ENCODE data around the gene WSB1. TPM values are rescaled to one million over a fixed set of nuclear protein-coding genes. Genes with fewer than 3 reads are reported as not detected.

The WSB1 gene
- total and polyA plus RNA-seq, 3 experiments from 2014 or later, result 71.0 to 187 (median 72.5) TPM

- H3K9me3 ChIP-seq (ENCODE audit: low read length), result no peaks in the 10 kb centered on the region
- Mint-ChIP-seq H3K36me3 (no peaks in the 10 kb centered on the region), H3K9me3 (no peaks in the 10 kb centered on the region), H3K4me3 (peak overlapping the region; percentile 69 to 94 (median 86)), H3K27me3 (no peaks in the 10 kb centered on the region), H3K4me1 (peaks cover 19 to 40% (median 27%) of the 10 kb centered on the region in 3 donors), H3K27ac (peak overlapping the region; percentile 69 to 100 (median 92))
- H3K27me3 ChIP-seq (ENCODE audit: insufficient read depth, low read length, poor library complexity, severe bottlenecking), result no peaks in the 10 kb centered on the region
- peaks cover 11% of the 10 kb centered on the region for H3K4me1 ChIP-seq (ENCODE audit: insufficient read depth, low read length)
- ChIA-PET POLR2A (no interaction called here), CTCF (interaction anchor here (1.2 to 7.3 kb wide), 5 partner anchors 35 to 302 kb away, joined by 3 to 78 read pairs (median 5); partner anchors contain the start of gene WSB1)
- H3K4me3 ChIP-seq (ENCODE audit: low read length), result peak overlapping the region; percentile 80
- H3K36me3 ChIP-seq (ENCODE audit: insufficient read depth, low read length), result no peaks in the 10 kb centered on the region
- no peak for DNase-seq
- H3K27ac ChIP-seq (ENCODE audit: low read depth, low read length), result peak overlapping the region; percentile 90
Observed at GRCh38 chr17:27353033-27353460, 59.1 kb downstream of the WSB1 start.

DNA sequence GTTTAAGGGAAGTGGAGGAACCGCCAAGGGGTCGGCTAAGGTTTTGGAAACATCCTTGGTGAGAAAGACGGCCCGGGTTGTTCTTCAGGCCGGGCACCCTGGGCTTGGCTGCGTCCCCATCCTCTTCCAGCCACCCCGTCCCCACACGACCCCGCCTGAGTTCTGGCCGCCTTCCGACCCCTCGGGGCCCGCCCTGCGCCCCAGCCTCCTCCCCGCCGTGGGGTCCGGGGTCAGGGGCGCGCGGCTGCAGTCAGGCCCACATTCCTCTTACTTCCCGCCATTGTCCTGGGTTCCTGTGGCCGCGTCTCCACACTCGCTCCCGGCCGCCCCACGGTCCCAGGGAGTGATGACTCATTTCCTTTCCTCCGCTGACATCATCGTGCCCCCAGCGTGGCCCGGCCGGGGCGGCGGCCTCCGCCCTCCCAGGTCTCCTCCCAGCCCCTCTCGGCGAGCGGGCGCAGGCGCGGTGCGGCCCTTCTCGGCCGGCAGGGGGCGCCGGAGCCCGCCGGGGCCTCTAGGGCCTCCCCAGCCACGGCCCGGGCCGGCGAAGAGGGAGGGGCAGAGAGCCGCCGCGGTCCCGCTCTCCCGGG lies 59.6 kb downstream of the WSB1 start:
- ChIA-PET CTCF (interaction anchor here (0.6 to 7.3 kb wide), 11 partner anchors 12 to 249 kb away, joined by 3 to 78 read pairs (median 6); no protein-coding TSS in a partner anchor), POLR2A (interaction anchor here (1.6 kb wide), 1 partner anchor 59 kb away, joined by 6 read pairs; the partner anchor contains the start of gene WSB1)
- Histone ChIP-seq H3K27ac (ENCODE audit: low read depth, low read length) (peak overlapping the region; percentile 90), H3K9me3 (ENCODE audit: low read length) (no peaks in the 10 kb centered on the region), H3K4me1 (ENCODE audit: insufficient read depth, low read length) (peaks cover 10% of the 10 kb centered on the region), H3K4me3 (ENCODE audit: low read length) (peak overlapping the region; percentile 80), H3K27me3 (ENCODE audit: insufficient read depth, low read length, poor library complexity, severe bottlenecking) (no peaks in the 10 kb centered on the region), H3K36me3 (ENCODE audit: insufficient read depth, low read length) (no peaks in the 10 kb centered on the region)
- Mint-ChIP-seq H3K4me3 (peak overlapping the region; percentile 69 to 94 (median 86)), H3K27me3 (no peaks in the 10 kb centered on the region), H3K27ac (peak overlapping the region; percentile 69 to 100 (median 94)), H3K4me1 (peaks cover 15 to 35% (median 22%) of the 10 kb centered on the region in 3 donors), H3K9me3 (no peaks in the 10 kb centered on the region), H3K36me3 (no peaks in the 10 kb centered on the region)
- peak; percentile 80 to 92 (median 86) for DNase-seq

DNA sequence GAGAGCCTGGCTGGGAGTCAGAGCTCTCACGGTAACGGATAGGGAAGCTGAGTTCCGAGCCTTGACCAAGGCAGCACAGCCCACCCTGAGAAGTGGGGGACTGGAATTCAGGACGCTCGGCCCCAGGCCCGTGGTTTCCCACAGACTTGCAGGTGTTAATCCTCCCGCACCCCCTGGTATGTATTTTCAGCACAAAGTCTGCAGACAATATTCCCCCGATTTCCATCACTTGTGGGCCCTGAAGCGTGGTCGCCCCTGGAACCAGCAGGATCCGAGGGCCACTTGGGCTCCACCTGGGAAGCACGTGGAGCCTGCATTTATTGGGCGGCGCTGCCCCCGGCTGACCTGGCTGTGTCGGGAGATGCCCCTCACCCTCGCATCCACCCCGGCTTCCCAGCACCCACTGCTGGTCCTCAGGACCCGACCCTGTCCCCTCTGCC lies 60.2 kb downstream of the WSB1 start:
- Mint-ChIP-seq H3K36me3 (no peaks in the 10 kb centered on the region), H3K27ac (peak overlapping the region in 7 of 8 donors; percentile 74 to 100 (median 86)), H3K9me3 (no peaks in the 10 kb centered on the region), H3K4me3 (peak overlapping the region; percentile 69 to 94 (median 86)), H3K4me1 (peaks cover 13 to 33% (median 19%) of the 10 kb centered on the region in 3 donors), H3K27me3 (no peaks in the 10 kb centered on the region)
- peak in 1 of 5 donors; percentile 50 for DNase-seq
- Histone ChIP-seq H3K4me3 (ENCODE audit: low read length) (peak overlapping the region; percentile 80), H3K36me3 (ENCODE audit: insufficient read depth, low read length) (no peaks in the 10 kb centered on the region), H3K4me1 (ENCODE audit: insufficient read depth, low read length) (peaks cover 8% of the 10 kb centered on the region), H3K27ac (ENCODE audit: low read depth, low read length) (peak overlapping the region; percentile 90), H3K27me3 (ENCODE audit: insufficient read depth, low read length, poor library complexity, severe bottlenecking) (no peaks in the 10 kb centered on the region), H3K9me3 (ENCODE audit: low read length) (no peaks in the 10 kb centered on the region)
- ChIA-PET POLR2A (interaction anchor here (1.6 kb wide), 1 partner anchor 60 kb away, joined by 6 read pairs; the partner anchor contains the start of gene WSB1), CTCF (interaction anchor here (0.6 to 7.3 kb wide), 11 partner anchors 11 to 248 kb away, joined by 3 to 78 read pairs (median 6); no protein-coding TSS in a partner anchor)

- peak overlapping the region; percentile 80 for H3K4me3 ChIP-seq (ENCODE audit: low read length)
- H3K4me1 Mint-ChIP-seq, result peaks cover 13 to 33% (median 19%) of the 10 kb centered on the region in 3 donors
Observed at GRCh38 chr17:27354491-27355081, 60.7 kb downstream of the WSB1 start.

DNA sequence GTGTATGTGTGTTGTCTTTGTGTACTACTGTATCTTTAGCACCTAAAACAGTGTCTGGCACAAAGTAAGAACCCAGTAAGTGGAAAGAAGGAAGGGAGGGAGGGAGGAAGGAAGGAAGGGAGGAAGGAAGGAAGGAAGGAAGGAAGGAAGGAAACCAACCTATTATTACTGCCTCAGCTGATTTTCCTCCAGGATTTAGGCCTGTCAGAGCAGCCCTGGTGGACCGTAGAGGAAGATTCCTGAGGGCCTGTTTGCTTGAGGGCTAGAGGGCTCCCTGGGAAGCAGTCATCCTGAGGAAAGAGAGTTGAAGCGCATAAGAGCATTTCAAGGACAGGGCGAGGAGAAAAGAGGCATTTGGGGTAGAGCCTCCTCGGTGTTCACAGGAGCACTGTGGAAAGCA lies 61.5 kb downstream of the WSB1 start:
- H3K36me3 ChIP-seq (ENCODE audit: insufficient read depth, low read length), result no peaks in the 10 kb centered on the region
- H3K27ac ChIP-seq (ENCODE audit: low read depth, low read length), result no peak overlapping the region
- DNase-seq, result no peak
- no peaks in the 10 kb centered on the region for H3K9me3 Mint-ChIP-seq
- H3K27ac Mint-ChIP-seq, result peak overlapping the region in 1 of 8 donors; percentile 54
- POLR2A ChIA-PET, result interaction anchor here (1.6 kb wide), 1 partner anchor 61 kb away, joined by 6 read pairs; the partner anchor contains the start of gene WSB1
- H3K4me3 ChIP-seq (ENCODE audit: low read length), result no peak overlapping the region
- CTCF ChIA-PET, result interaction anchor here (1.8 to 7.3 kb wide), 2 partner anchors 34 to 247 kb away, joined by 5 to 78 read pairs; no protein-coding TSS in a partner anchor
- no peaks in the 10 kb centered on the region for H3K27me3 ChIP-seq (ENCODE audit: insufficient read depth, low read length, poor library complexity, severe bottlenecking)
- H3K27me3 Mint-ChIP-seq, result no peaks in the 10 kb centered on the region
- peaks cover 13 to 37% (median 24%) of the 10 kb centered on the region in 3 donors for H3K4me1 Mint-ChIP-seq
- H3K4me1 ChIP-seq (ENCODE audit: insufficient read depth, low read length), result peaks cover 8% of the 10 kb centered on the region
- H3K36me3 Mint-ChIP-seq, result no peaks in the 10 kb centered on the region
- no peaks in the 10 kb centered on the region for H3K9me3 ChIP-seq (ENCODE audit: low read length)
- H3K4me3 Mint-ChIP-seq, result no peak overlapping the region

More at GRCh38 chr17:27354491-27355081, 60.7 kb downstream of the WSB1 start:
- Mint-ChIP-seq H3K4me3 (peak overlapping the region; percentile 69 to 94 (median 86)), H3K36me3 (no peaks in the 10 kb centered on the region), H3K27me3 (no peaks in the 10 kb centered on the region), H3K9me3 (no peaks in the 10 kb centered on the region), H3K27ac (peak overlapping the region in 7 of 8 donors; percentile 71 to 100 (median 86))
- no peak overlapping the region for H3K27ac ChIP-seq (ENCODE audit: low read depth, low read length)
- no peaks in the 10 kb centered on the region for H3K9me3 ChIP-seq (ENCODE audit: low read length)
- no peak for DNase-seq
- no peaks in the 10 kb centered on the region for H3K27me3 ChIP-seq (ENCODE audit: insufficient read depth, low read length, poor library complexity, severe bottlenecking)
- CTCF ChIA-PET, result interaction anchor here (0.6 to 7.3 kb wide), 10 partner anchors 11 to 248 kb away, joined by 3 to 78 read pairs (median 6); no protein-coding TSS in a partner anchor
- peaks cover 8% of the 10 kb centered on the region for H3K4me1 ChIP-seq (ENCODE audit: insufficient read depth, low read length)
- H3K36me3 ChIP-seq (ENCODE audit: insufficient read depth, low read length), result no peaks in the 10 kb centered on the region
- POLR2A ChIA-PET, result interaction anchor here (1.6 kb wide), 1 partner anchor 60 kb away, joined by 6 read pairs; the partner anchor contains the start of gene WSB1

DNA sequence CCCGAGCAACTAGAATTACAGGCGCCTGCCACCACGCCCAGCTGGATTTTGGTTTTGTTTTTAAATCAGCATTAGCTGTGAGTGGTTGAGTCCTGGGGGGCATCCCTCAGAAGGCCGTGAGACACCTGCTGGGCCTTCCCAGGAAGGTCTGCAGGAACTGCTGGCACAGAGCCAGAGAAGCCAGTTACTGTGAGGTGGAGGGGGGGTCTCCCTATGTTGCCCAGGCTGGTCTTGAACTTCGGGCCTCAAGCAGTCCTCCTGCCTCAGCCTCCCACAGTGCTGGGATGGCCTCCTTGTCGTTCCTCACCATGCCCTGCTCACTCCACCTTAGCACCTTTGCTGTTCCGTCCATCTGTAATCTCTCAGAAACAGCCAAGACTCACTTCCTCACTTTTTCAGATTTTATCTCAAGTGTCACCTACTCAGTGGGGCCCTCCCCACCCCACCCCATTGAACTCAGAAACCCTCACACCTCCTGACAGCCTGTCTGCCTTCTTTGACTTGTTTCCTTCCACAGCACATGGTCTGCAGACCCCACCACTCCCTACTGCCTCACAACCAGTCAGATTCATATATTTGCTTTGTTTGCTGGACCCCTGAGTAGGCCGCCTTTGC lies 62.3 kb downstream of the WSB1 start:
- no peaks in the 10 kb centered on the region for H3K27me3 ChIP-seq (ENCODE audit: insufficient read depth, low read length, poor library complexity, severe bottlenecking)
- H3K27ac Mint-ChIP-seq, result no peak overlapping the region
- H3K4me1 Mint-ChIP-seq, result peaks cover 14 to 43% (median 29%) of the 10 kb centered on the region in 3 donors
- H3K4me3 Mint-ChIP-seq, result peak overlapping the region in 1 of 7 donors; percentile 15
- no peaks in the 10 kb centered on the region for H3K9me3 Mint-ChIP-seq
- no peaks in the 10 kb centered on the region for H3K36me3 Mint-ChIP-seq
- H3K9me3 ChIP-seq (ENCODE audit: low read length), result no peaks in the 10 kb centered on the region
- ChIA-PET POLR2A (no interaction called here), CTCF (no interaction called here)
- no peak overlapping the region for H3K4me3 ChIP-seq (ENCODE audit: low read length)
- peaks cover 8% of the 10 kb centered on the region for H3K4me1 ChIP-seq (ENCODE audit: insufficient read depth, low read length)
- H3K27ac ChIP-seq (ENCODE audit: low read depth, low read length), result no peak overlapping the region
- peaks cover 0 to 2% of the 10 kb centered on the region in 2 donors for H3K27me3 Mint-ChIP-seq
- DNase-seq, result no peak
- no peaks in the 10 kb centered on the region for H3K36me3 ChIP-seq (ENCODE audit: insufficient read depth, low read length)

GRCh38 chr17:27357236-27357635 lies 63.3 kb downstream of the WSB1 start:
- H3K36me3 ChIP-seq (ENCODE audit: insufficient read depth, low read length), result no peaks in the 10 kb centered on the region
- peaks cover 0 to 4% of the 10 kb centered on the region in 2 donors for H3K27me3 Mint-ChIP-seq
- H3K9me3 ChIP-seq (ENCODE audit: low read length), result no peaks in the 10 kb centered on the region
- H3K36me3 Mint-ChIP-seq, result no peaks in the 10 kb centered on the region
- no peak overlapping the region for H3K4me3 ChIP-seq (ENCODE audit: low read length)
- H3K27ac Mint-ChIP-seq, result peak overlapping the region in 2 of 8 donors; percentile 32 to 46
- ChIA-PET CTCF (interaction anchor here (0.7 to 0.9 kb wide), 2 partner anchors 25 to 243 kb away, joined by 3 to 4 read pairs; no protein-coding TSS in a partner anchor), POLR2A (no interaction called here)
- H3K9me3 Mint-ChIP-seq, result no peaks in the 10 kb centered on the region
- H3K4me1 ChIP-seq (ENCODE audit: insufficient read depth, low read length), result peaks cover 8% of the 10 kb centered on the region
- H3K27me3 ChIP-seq (ENCODE audit: insufficient read depth, low read length, poor library complexity, severe bottlenecking), result no peaks in the 10 kb centered on the region
- H3K4me1 Mint-ChIP-seq, result peaks cover 14 to 35% (median 28%) of the 10 kb centered on the region in 3 donors
- no peak overlapping the region for H3K4me3 Mint-ChIP-seq
- H3K27ac ChIP-seq (ENCODE audit: low read depth, low read length), result no peak overlapping the region
- DNase-seq, result no peak
